B cell (primary cell): ENCODE results near the gene LTBP3. TPM values are rescaled to one million over a fixed set of nuclear protein-coding genes. Genes with fewer than 3 reads are reported as not detected.
A peak's percentile ranks its signal among the peaks of the same experiment; 100 is the strongest.

ENCODE experiments used
- ATAC-seq: fragments of 200-7000 bp; cut with Tn5 transposase; one replicate; pipeline ENCODE4 v1.10.0; 2021; ENCODE audit warnings: low read depth, mild to moderate bottlenecking, moderate number of reproducible peaks, moderate library complexity
- CTCF ChIA-PET: fragments of 350-600 bp; sonication (Branson Sonifier 250); formaldehyde crosslinking; loops from one replicate; lab custom pipeline; 2021; ENCODE audit warnings: antibody characterized with exemption, inconsistent platforms; lab: Charles Lee
- POLR2A ChIA-PET: fragments of 350-600 bp; sonication (Branson Sonifier 250); formaldehyde crosslinking; loops from one replicate; lab custom pipeline; 2021; ENCODE audit warnings: antibody characterized with exemption; lab: Charles Lee
- DNase-seq: peaks from one replicate; pipeline ENCODE4 v3.0.0; 2013
- H2AFZ ChIP-seq: 2 replicates; pipeline ENCODE4 v1.6.1; 2012; ENCODE audit warnings: mild to moderate bottlenecking, low read depth, low read length; ENCODE audit not compliant: insufficient read depth, poor library complexity, severe bottlenecking
- H3K27ac ChIP-seq, 2 donors: 1 replicate in 1 of 2; 2 replicates in 1 of 2; pipeline ENCODE4 v1.5.1; 2012 to 2013; ENCODE audit warnings: low read length in 2 of 2, mild to moderate bottlenecking in 2 of 2, moderate library complexity in 1 of 2
- H3K27me3 ChIP-seq, 4 experiments: fragments of 200-600 bp in 1 of 4; sonication (generic) in 1 of 4; replicated peaks in 1 of 4; 1 replicate in 2 of 4; 2 replicates in 2 of 4; pipeline versions ENCODE4 v1.6.1 to v1.7.0; 2013 to 2016; ENCODE audit warnings: low read length in 3 of 4, mild to moderate bottlenecking in 2 of 4, mixed read lengths in 1 of 4, moderate library complexity in 1 of 4; ENCODE audit not compliant: insufficient read depth in 4 of 4, control insufficient read depth in 3 of 4; ENCODE audit errors: control extremely low read depth in 1 of 4
- H3K36me3 ChIP-seq, 2 experiments: replicated peaks in 1 of 2; 1 replicate in 1 of 2; 2 replicates in 1 of 2; pipeline versions ENCODE4 v1.6.1 to v1.7.1; 2013; ENCODE audit warnings: low read length in 1 of 2; ENCODE audit not compliant: insufficient read depth in 2 of 2, control insufficient read depth in 1 of 2; ENCODE audit errors: control extremely low read depth in 1 of 2, extremely low read depth in 1 of 2
- H3K4me1 ChIP-seq, 2 donors: fragments of 200-600 bp in 1 of 2; sonication (generic) in 1 of 2; 1 replicate in 1 of 2; 2 replicates in 1 of 2; pipeline versions ENCODE4 v1.5.1 to v1.6.1; 2013 to 2017; ENCODE audit warnings: low read length in 2 of 2; ENCODE audit not compliant: control insufficient read depth in 2 of 2, insufficient read depth in 2 of 2
- H3K4me2 ChIP-seq: replicated peaks from 2 replicates; pipeline ENCODE3; 2012; ENCODE audit warnings: mild to moderate bottlenecking, low read depth, low read length; ENCODE audit not compliant: poor library complexity, severe bottlenecking
- H3K4me3 ChIP-seq, 5 experiments: fragments of 200-600 bp in 1 of 5; sonication (generic) in 1 of 5; 1 replicate in 3 of 5; 2 replicates in 2 of 5; pipeline versions ENCODE4 v1.5.1 to v1.7.0; 2011 to 2016; ENCODE audit warnings: low read length in 4 of 5, mild to moderate bottlenecking in 4 of 5, low read depth in 2 of 5, control low read depth in 1 of 5, moderate library complexity in 1 of 5; ENCODE audit not compliant: insufficient read depth in 1 of 5; ENCODE audit errors: control extremely low read depth in 1 of 5, extremely low read depth in 1 of 5
- H3K79me2 ChIP-seq: fragments of 200-600 bp; sonication (generic); one replicate; pipeline ENCODE4 v1.6.0; 2016; ENCODE audit warnings: low read length; ENCODE audit not compliant: control insufficient read depth, insufficient read depth
- H3K9ac ChIP-seq: fragments of 200-600 bp; sonication (generic); 2 replicates; pipeline ENCODE4 v1.6.1; 2017; ENCODE audit warnings: mild to moderate bottlenecking, low read length, moderate library complexity
- H3K9me3 ChIP-seq, 3 donors: one replicate each; pipeline versions ENCODE4 v1.6.1 to v1.7.1; 2013; ENCODE audit warnings: low read length in 2 of 3; ENCODE audit not compliant: control insufficient read depth in 2 of 3, insufficient read depth in 1 of 3; ENCODE audit errors: control extremely low read depth in 1 of 3
- H4K20me1 ChIP-seq: 2 replicates; pipeline ENCODE4 v1.6.0; 2012; ENCODE audit warnings: mild to moderate bottlenecking, low read length; ENCODE audit not compliant: insufficient read depth, control insufficient read depth, poor library complexity, severe bottlenecking
- H3K27ac Mint-ChIP-seq: one replicate; pipeline ENCODE4 v1.8.0; 2021; ENCODE audit warnings: mixed read lengths
- H3K27me3 Mint-ChIP-seq: one replicate; pipeline ENCODE4 v1.8.0; 2021; ENCODE audit warnings: mixed read lengths
- H3K4me1 Mint-ChIP-seq: one replicate; pipeline ENCODE4 v1.8.0; 2021; ENCODE audit warnings: mixed read lengths
- H3K4me3 Mint-ChIP-seq: one replicate; pipeline ENCODE4 v1.8.0; 2021; ENCODE audit warnings: mixed read lengths
- H3K9me3 Mint-ChIP-seq: one replicate; pipeline ENCODE4 v1.8.0; 2022; ENCODE audit warnings: mixed read lengths; ENCODE audit not compliant: insufficient read depth
- EZH2 ChIP-seq: IDR thresholded peaks from 2 replicates; pipeline ENCODE4 v1.6.1; 2012; ENCODE audit warnings: borderline replicate concordance, low read depth, mild to moderate bottlenecking, moderate library complexity, low read length; ENCODE audit not compliant: insufficient read depth, poor library complexity, severe bottlenecking
- WGBS: methylation state at CpG from one replicate; pipeline ENCODE4 v1.1.5; 2013; ENCODE audit warnings: missing lambda C conversion rate; ENCODE audit not compliant: insufficient coverage; 5-methylcytosine and 5-hydroxymethylcytosine counted together
- intact Hi-C: fragments of 100-400 bp; cut with micrococcal nuclease; formaldehyde crosslinking; loops from one replicate; pipeline ENCODE4 v1.10.0; 2022
- polyA plus RNA-seq: library from polyadenylated mRNA; depleted of rRNA; stranded (reverse); fragments of >200 nt; gene quantifications from 2 replicates; pipeline ENCODE4 v1.2.3, GENCODE V29; 2012
- total RNA-seq, 2 donors: library from RNA; stranded (reverse); fragments of 120-200 nt in 1 of 2; gene quantifications; 1 replicate in 1 of 2; 2 replicates in 1 of 2; pipeline versions ENCODE4 v1.2.3 to v1.2.4, GENCODE V29; 2013 to 2022
- TF ChIP-seq, protein P1 (sequence below): fragments of 200-600 bp; IDR thresholded peaks from one replicate; pipeline ENCODE4 v1.8.0; 2022; ENCODE audit warnings: antibody characterized with exemption, mild to moderate bottlenecking

Gene LTBP3
- total and polyA plus RNA-seq, 2 donors (not counting 1 experiment from before 2014, with no cell fraction given), result 65.1 to 69.0 TPM

DNA sequence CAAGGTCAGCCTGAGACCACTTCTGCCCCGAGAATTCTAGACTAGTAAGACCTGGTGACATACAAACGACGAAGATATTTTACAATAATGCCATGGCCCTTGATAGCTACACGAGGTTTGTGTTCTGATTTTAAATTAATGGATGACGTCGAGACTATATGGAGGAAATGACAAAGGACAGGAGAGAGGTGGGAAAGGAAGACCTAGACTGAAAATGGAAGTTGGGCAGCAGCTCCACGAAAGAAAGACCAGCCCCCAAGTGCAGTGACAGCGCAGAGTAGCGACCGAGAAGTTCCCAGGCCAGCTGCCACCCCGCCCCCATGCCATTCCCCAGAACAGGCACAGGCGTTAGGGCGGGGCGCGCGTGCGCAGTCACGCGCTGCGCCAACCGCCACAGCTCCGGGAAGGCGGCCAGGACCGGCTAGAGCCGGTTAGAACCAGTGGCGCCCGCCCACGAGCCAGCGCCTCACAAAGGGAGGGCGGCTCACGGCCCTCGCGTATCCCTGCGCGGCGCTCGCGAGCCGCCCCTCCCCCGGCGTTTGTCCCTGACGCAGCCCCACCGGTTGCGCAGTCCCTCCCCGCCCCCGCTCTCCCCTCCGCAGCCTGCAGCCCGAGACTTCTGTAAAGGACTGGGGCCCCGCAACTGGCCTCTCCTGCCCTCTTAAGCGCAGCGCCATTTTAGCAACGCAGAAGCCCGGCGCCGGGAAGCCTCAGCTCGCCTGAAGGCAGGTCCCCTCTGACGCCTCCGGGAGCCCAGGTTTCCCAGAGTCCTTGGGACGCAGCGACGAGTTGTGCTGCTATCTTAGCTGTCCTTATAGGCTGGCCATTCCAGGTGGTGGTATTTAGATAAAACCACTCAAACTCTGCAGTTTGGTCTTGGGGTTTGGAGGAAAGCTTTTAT, 60.8 kb downstream of the LTBP3 start:
- peak overlapping the region; percentile 65 for H2AFZ ChIP-seq

More for the DNA sequence above, 60.8 kb downstream of the LTBP3 start:
- Histone ChIP-seq H3K27ac (peak overlapping the region; percentile 99 to 100), H3K9me3 (no peaks in the 10 kb centered on the region), H3K79me2 (peaks cover 80% of the 10 kb centered on the region), H3K4me1 (peaks cover 31 to 53% of the 10 kb centered on the region in 2 donors), H3K9ac (peak overlapping the region; percentile 97), H3K4me3 (peak overlapping the region; percentile 76 to 100 (median 93)), H4K20me1 (peaks cover 33% of the 10 kb centered on the region), H3K27me3 (no peaks in the 10 kb centered on the region), H3K4me2 (peak overlapping the region; percentile 97), H3K36me3 (peaks cover 0 to 26% of the 10 kb centered on the region in 2 experiments)
- DNase-seq (peak; percentile 99), ATAC-seq (peak; percentile 76)
- no peak for TF ChIP-seq EZH2
- TF ChIP-seq, protein P1, sequence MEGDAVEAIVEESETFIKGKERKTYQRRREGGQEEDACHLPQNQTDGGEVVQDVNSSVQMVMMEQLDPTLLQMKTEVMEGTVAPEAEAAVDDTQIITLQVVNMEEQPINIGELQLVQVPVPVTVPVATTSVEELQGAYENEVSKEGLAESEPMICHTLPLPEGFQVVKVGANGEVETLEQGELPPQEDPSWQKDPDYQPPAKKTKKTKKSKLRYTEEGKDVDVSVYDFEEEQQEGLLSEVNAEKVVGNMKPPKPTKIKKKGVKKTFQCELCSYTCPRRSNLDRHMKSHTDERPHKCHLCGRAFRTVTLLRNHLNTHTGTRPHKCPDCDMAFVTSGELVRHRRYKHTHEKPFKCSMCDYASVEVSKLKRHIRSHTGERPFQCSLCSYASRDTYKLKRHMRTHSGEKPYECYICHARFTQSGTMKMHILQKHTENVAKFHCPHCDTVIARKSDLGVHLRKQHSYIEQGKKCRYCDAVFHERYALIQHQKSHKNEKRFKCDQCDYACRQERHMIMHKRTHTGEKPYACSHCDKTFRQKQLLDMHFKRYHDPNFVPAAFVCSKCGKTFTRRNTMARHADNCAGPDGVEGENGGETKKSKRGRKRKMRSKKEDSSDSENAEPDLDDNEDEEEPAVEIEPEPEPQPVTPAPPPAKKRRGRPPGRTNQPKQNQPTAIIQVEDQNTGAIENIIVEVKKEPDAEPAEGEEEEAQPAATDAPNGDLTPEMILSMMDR, result no peak
- intact Hi-C loops, result loop anchor here (1.0 kb wide), 6 partner anchors 20 to 115 kb away; partner anchors contain the start of gene SLC25A45
- WGBS, result under 1% methylated on average over 56 of the region's 61 CpGs
- CTCF ChIA-PET, result interaction anchor here (0.6 to 17.5 kb wide), 22 partner anchors 10 to 168 kb away, joined by 3 to 541 read pairs (median 4); partner anchors contain the start of genes FRMD8, NEAT1, SLC25A45 and ZNRD2
- Mint-ChIP-seq H3K27me3 (no peaks in the 10 kb centered on the region), H3K4me3 (no peak overlapping the region), H3K27ac (no peak overlapping the region), H3K9me3 (no peaks in the 10 kb centered on the region), H3K4me1 (peaks cover 43% of the 10 kb centered on the region)
- POLR2A ChIA-PET, result interaction anchor here (0.5 to 20.7 kb wide), 32 partner anchors 10 to 1631 kb away, joined by 3 to 1159 read pairs (median 8); partner anchors contain the start of genes CCDC88B, DPF2, FRMD8 and NEAT1
